Stimulated activated CD4-positive, alpha-beta T cell treated with anti-CD3 and anti-CD28 coated beads, Interleukin-1b, Interleukin-23, amount 100 ng/mL, for 48 hours (primary cell): ENCODE data around the gene FKBP7.
"Not testable (repeated sequence)": the region's sequence is repeated elsewhere in the genome, so short reads cannot be mapped to it uniquely, and the experiment has no call there.

Experiments
- DNase-seq: peaks from one replicate; pipeline ENCODE4 v3.0.0-alpha.2; 2020

Gene FKBP7

DNA sequence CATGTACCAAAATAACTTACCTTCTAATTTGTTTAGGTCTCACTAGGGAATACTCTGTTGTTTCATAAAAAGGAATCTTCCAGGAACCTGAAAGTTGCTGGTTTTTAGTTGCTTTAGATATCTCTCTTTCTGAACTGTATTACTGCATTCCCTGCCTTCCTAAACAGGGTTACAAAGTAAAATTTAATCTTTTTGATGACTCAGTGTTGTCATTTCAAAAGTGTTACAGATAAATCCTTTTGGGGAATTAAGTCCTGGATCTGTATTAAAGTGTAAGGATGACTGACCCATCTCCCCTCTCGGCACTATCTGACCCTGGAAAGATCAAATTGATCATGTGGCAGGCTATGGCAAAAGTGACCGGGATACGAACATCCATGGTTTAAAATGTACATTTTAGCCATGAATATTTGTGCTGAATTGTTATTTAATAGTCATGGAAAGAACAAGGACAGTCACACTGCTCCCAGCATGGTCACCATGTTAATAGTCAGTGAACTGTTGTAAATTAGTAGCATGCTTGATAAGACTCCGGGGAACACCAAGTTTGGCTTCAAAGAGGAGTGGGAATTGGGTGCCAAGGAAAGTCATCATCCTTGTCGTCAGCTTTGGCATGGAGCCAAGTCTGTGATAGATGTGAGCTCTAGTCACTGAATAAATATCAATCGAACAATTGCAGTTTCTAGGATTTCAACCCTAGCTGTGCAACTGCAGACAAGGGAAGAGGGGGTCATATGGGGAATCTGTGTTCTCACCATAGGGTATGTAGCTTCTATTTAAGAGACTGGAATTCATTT lies 6.0 kb upstream of the FKBP7 start:
- DNase-seq, result no peak

DNA sequence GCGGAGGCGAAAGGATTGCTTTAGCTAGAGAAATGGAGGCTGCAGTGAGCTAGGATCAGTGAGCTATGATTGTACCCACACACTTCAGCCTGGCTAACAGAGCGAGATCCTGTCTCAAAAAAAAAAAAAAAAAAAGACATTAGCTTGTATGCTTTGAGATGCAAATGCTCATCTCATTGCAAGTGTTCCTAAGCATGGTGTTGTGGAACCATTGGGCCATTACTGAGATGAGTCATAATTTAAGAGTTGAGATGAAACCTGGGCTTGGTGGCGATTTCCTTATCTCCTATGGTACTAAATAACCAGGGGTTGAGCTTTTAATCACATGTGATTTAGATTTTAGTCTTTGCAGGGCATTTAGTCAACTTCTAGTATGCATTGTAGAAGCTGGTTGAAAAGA lies 4.0 kb upstream of the FKBP7 start:
- DNase-seq, result no peak

DNA sequence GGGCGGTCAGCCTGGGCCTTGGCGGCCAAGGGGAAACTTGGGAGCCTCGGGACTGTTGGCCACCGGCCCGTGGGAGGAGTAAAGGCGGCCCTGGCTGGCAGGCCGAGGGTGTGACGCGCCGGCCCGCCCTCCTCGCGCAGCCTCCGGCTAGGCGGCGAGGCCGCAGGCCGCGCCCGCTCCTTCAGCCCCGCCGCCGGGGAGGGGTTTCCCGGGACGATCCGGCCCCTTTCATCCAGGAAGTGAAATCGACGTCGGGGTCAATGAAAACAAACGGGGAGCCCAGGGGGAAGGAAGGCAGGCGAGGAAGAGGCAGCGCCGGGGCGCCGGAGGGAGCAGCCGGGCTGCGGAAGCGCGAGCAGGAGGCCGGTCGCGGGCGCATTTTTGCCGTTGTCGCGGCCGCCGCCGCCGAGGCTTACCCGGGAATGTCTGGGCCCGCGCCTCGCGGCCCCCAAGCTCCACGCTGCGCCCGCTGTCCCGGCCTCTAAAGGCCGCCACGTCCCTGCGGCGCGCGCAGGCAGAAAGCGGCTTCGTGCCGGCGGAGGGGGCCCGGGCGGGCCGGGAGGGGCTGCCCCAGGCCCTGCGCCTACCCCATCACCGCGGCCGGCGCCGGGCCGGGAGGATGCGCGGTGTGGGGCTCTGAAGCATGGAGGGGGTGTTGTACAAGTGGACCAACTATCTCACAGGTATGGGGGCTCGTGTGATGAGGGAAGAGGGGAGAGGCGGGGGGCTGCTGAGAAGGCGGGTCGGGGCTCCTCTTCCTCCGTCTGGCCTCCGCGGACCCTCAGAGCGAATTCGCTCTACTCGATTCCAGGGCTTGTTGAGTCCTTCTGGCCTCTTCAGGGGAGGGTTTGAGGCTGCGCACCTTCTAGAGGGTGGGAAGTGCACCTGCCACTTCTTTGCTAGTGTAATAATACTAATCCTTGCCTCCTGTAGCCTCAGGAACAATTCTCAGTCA lies 2.1 kb upstream of the FKBP7 start, which contains the start of gene PLEKHA3:
PLEKHA3 (plus strand) TSS at position 231 of the 955 bp plus-strand sequence; CDS start at position 644, 413 bp downstream.
- peak; percentile 70 for DNase-seq

DNA sequence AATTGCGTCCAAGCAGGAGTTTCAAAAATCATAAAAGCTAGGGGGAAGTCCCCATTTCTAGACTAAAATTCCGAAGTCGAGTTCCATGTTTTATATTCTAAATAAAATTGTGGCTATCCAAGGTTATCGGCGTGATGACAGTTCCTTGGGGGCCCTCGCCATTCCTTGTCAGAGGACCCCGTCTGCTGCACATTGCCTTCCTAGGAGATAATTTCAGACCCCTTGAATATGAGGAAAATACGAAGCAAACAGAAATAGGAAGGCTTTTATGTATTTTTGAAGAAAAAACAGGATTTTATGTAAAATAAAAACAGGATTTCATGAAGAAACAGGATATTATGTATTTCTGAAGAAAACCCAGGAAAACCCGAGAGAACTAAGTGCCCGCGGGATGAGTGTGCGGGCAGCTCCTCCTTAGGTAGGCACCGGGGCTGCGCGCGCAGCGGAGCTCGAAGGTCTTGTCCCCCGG lies 1.4 kb upstream of the FKBP7 start:
- no peak for DNase-seq

DNA sequence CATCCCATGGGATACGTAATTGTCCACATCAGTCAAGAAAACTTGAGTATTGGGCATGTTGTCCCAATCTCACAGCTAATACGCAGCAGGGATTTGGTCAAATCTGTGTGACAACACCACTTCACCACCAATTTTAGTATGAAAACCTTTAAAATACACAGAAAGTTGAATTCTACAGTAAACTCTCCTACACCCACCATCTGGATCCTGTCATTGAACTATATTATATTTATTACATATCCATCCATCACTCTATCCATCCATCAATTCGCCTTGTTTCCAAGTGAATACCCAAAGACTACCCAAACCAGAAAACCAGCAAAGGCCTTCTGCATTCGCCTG lies 846 bp upstream of the FKBP7 start:
- DNase-seq, result no peak

DNA sequence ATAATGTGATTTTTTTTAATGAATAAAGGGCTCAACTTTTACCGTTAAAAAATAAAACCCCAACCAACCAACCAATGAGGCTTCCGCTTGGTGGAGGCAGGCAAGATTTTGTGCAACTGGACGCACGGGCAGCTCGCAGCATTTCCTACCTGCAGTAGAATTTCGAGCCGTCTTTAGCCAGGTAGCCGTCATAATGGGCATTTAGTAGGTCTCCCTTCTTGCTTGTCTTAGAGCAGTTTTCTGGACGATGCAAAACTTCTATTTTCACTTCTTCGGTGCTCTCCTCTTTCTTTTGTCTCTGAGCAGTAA lies 316 bp downstream of the FKBP7 start:
- no peak for DNase-seq

DNA sequence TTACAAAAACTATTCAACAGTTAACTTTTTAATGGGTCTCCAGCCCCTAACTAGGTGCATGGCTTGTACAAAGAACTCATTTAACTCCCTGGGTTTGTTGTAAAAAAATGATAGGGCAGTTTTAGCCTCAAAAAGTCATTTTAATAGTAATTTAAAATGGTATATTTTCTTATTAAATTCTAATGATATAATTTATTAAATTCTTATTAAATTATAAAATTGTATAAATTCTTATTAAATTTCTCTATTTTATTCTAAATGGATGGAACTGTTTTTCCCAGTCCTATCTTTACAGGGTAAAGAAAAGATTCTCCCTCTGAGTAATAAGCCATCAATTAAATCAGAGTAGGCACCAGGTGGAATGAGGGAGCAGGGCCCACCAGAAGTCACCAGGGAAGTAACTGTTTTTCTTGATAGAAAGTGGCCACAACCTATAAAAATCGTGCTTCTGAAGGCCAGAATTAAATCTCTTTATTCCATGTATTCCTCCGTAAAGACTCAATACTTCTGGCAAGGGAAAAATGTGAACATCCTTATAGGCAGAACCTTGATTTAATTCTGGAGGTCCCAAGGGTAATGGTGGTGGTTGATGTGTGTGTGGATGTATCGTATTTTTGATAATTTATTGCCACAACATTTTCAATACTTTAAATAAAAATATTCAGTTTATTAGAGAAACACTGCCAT lies 814 bp downstream of the FKBP7 start:
- no peak for DNase-seq

DNA sequence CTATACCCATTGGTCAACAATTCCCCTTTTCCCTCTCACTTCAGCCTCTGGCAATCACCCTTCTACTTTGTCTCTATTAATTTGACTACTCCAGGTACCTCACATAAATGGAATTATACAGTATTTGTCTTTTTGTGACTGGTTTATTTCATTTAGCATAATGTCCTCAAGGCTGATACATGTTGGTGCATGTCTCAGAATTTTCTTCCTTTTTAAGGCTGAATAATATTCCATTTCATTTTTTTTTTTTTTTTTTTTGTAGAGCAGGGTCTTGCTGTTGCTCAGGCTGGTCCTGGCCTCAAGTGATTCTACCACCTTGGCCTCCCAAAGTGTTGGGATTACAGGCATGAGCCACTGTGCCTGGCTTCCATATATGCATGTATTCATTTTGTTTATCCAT lies 1.9 kb downstream of the FKBP7 start:
- DNase-seq, result no peak

DNA sequence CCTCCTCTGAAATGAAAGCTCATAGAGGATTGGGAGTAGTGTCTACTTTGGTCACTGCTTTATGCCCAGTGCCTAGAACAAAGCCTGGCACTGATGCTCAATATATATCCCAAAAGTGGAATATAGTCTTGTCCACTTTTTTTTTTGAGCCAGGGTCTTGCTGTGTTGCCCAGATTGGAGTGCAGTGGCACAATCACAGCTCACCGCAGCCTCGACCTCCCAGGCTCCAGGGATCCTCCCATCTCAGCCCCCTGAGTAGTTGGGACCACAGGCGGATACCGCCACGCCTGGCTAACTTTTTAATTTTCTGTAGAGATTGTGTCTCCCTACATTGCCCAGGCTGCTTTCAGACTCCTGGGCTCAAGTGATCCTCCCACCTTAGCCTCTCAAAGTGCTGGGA lies 3.8 kb downstream of the FKBP7 start:
- no peak for DNase-seq

DNA sequence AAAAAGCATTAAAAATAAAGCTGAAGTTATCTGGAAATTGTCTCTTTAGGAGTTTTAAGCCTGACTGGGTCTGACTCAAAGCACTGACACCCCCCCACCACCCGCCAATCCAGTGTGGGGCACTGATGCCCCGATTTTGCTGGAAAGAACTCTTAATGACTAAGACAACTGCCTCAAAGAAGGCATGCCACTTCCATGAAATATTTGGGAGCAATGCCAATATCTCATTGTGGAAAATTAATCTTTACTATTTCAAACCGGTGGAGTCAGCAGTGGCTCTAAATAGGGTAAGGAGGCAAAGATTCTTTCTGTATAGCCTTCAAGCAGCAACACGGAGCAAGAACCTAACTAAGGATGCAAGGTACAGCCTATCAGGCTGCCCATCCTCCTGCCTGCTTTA lies 4.5 kb downstream of the FKBP7 start:
- DNase-seq, result no peak

DNA sequence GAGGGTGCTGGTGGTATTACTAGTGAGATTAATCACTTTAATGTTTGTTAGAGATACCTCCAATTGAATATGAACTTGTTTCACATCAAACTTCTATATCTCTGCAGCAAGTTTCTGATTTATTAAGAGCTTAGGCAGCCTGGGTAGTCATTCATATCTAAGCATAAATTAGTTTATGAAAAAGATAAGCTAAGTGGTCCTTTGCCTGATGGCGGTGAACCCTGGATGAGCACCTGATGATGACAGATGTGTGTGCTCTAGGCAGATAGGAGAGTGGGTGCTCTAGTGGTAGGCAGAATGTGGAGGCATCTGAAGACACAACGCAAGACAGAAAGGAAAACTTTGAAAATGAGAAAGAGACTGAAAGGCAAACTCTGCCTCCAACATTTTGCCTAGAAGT lies 5.0 kb downstream of the FKBP7 start:
- DNase-seq, result no peak

DNA sequence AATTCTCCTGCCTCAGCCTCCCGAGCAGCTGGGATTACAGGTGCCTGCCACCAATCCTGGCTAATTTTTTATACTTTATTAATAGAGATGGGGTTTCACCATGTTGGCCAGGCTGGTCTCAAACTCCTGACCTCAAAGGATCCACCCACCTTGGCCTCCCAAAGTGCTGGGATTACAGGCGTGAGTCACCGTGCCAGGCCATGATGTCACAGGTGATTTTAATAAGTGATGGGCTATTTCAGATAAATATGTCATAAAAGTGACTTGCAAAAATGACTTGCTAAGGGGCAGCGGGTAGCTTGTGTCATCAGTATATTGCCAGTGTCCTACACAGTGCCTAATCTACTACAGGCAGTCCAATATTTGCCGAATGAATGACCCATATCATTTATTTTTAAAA lies 7.1 kb downstream of the FKBP7 start:
- not testable (repeated sequence) for DNase-seq

DNA sequence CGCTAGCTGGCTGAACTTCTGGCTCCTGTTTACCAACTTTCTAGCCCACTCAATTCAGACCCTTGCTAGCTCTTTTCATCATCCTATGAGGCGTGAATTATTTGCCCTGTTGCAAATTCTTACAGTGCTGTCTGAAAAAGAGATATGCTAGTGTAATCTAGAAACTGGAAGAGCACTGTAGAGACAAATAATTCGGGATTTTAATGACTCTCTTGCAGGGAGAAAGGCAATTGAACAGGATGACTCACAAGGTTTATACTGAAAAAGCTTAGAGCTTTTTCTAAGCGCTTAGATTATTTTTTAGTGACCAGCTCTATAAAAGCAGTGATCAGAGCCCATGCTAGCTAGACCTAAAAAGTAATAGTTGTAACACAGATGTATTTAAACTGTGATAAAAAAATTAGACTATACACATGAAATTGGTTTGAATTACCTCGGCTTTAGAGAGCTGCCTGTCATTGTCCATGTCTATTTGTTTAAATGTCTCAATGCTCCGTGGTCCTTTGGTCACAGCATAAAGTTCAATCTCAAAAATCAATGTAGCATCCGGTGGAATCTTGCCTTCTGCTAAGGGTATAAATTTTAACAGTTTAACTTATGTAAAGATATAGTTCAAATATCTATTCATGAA lies 9.1 kb downstream of the FKBP7 start:
- no peak for DNase-seq

DNA sequence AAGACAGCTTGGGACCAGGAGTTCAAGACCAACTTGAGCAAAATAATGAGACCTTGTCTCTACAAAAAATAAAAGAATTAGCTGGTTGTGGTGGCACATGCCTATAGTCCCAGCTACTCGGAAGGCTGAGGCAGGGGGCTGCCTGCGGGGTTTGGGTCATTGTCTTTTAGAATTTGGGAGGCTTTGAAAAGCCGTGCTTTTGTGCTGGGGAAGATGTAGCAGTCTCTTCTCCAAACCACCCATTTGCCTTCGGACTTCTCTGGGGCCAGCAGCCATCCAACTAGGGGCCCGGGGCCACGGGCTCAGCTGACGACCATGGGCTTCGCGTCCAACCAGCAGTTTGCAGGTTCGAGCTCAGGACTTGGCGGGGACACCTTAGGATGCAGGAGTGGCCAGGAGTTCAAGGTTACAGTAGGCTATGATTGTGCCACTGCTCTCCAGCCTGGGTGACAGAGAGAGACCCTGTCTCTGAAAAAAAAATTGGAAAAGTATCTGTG lies 21.0 kb downstream of the FKBP7 start:
- no peak for DNase-seq

DNA sequence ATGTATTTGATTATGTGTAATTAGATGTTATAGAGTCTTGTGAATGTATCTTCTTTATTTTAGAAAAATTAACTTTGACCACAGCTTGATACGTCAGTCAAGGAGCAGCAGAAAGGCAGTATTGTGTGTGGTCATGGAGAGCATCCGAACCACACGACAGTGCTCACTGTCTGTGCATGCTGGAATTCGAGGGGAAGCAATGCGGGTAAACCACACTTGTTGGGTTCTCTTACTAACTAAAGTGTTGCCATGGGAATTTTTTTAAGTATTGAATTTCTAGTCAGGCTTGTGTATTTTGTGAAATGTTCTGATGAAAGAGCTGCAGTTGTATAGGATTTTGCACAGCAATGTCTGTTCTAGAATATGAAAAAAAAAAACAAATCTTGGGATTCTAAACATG lies 22.5 kb downstream of the FKBP7 start:
- no peak for DNase-seq

DNA sequence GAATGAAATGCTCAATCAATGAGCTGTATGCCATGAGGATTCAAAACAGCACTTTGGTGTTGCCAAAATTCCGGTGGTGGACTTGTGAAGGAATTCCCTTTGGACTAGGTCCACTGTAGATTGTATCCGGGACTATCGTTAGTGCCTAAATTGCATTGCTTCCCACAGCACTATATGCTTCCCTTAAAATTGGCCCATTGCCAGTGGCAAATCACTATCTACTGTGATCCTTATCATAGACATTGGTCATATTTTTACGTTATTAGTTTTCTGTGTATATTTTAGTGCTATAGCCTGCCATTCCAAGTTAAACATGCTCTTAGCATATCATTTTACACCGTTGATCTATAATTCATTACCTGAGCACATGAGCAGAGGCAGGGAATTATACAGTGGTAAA lies 25.5 kb downstream of the FKBP7 start:
- no peak for DNase-seq

DNA sequence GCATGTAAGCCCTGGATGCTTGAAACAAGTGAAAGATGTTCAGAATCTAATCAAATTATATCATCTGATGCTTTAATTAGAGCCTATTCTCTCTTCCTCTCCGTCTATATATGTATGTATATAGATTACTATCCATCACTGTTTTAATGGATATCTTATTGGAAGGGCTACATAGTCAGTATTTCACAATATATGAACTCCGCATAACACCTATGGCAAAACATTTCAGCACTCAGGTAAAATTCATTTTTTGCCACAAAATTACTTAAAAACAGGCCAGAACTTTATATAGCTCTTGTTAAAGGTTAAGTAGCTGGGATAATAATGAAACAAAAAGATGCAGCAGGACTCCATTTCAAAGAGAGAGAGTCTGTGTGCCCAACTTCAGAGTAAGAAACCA lies 26.1 kb downstream of the FKBP7 start:
- no peak for DNase-seq

DNA sequence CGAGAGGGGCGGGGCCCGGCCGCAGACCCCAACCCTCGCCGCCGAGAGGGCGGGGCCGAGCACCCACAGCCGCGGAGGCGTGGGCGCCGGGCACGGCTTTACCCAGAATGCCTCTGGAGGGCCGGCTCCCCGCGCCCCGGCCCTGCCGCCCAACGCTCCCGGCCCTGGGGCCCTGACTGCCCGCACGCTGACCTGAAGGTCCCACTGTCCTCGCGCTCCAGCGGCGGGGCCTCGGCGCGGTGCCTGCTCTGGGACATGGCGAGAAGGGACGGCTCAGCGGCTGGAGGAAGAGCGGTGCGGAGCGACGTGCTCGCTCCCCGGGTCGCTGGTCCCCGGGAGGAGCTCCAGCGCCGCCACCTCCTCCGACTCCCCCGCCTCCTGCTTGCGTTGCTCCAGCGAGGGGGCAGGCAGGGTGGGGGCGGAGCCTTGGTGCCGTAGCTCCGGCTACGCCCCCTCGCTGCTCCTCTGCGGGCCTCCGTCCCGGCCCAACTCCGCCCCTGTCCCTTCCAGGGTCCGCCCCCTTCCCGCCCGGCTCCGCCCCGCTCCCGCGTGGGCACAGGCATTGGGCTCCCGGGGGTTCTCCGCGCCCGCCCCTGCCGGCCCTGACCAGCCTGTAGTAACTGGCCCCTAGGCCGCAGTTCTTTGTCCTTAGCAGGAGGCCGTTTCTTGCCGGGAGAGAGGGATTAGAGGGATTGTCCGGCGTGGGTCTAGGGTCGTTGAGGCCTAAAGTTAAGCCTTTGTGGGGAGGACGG lies 27.4 kb downstream of the FKBP7 start, which contains the start of the genes PJVK and PRKRA:
PJVK (plus strand) TSS at position 605 of the 752 bp plus-strand sequence. CDS start 2,032 bp downstream, outside the sequence.
PRKRA (minus strand) TSS at position 402 of the 752 bp plus-strand sequence; CDS start at position 257, 145 bp downstream.
- peak; percentile 95 for DNase-seq

DNA sequence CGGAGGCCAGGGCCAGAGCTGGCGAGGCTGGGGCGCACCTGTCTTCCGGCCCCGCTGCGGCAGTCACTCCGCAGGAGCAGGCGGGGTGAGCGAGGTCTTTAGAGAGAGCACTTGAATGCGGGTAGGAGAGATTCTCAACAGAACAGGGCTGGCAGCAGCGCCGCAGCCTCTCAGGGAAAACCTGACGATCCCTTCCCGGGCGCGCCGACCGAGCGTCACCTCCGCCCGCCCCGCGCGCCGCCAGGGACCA lies 28.0 kb downstream of the FKBP7 start:
- DNase-seq, result peak; percentile 85

DNA sequence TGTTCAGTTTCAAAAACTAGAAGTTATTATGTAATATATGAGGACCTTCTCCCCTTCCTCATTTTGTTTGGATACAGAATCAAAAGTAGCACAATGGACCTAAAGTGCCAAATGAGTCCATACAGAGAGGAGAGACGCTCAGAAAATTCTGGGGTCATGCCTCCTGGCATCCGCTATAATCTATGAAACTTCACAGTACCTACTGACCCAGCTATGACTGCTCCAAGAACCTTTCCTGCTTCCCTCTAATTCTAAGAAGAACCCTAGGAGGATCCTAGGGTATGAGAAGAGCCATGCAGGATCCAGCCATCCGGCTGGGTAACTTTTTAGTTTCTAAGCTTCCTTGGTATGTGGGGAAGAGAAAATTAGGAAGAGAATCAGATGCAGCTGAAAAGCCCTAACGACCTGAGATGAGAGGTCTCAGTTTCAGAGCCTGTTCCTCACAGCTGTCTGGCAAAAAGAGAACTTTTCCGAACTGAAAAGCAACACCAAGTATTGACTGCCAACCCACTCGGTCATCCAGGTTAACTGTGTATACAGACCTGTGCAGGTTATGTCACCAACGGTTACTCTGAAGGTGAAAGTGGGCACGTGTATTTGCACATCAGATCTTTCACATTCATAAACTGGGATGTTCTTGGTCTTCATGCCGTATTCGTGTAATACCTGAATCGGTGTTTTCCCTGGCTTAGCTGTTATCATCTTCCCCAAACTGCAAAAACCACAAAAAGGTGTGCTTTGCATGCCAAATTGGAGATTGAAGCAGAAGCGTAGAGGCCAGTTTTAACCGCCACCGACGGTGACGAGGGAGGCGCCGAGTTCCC lies 28.5 kb downstream of the FKBP7 start:
- DNase-seq, result no peak
